ENCODE results near the gene ZMYND12. TPM values are rescaled to one million over a fixed set of nuclear protein-coding genes. Genes with fewer than 3 reads are reported as not detected.
"Not testable (repeated sequence)": the region's sequence is repeated elsewhere in the genome, so short reads cannot be mapped to it uniquely, and the experiment has no call there.

ZMYND12 gene
- total RNA-seq, 1 donor from 2014 or later, result 2.8 TPM

DNA sequence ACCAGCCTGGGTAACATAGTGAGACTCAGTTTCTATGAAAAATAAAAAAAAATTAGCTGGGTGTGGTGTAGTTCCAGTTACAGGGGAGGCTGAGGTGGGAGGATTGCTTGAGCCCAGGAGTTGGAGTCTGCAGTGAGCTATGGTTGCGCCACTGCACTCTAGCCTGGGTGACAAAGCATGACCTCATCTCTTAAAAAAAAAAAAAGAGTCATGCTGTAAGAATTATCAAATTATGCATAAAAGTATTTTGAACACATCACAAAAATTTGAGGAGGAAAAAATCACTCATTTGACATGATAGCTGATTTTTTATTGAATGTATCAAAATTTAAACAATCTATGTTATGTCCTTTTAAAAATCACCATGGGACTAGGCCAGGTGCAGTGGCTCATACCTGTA lies 25.1 kb upstream of the ZMYND12 start:
- H3K27me3 ChIP-seq (ENCODE audit: low read depth), result no peaks in the 10 kb centered on the region
- intact Hi-C loops (cut with DNase I), result no loop called here

DNA sequence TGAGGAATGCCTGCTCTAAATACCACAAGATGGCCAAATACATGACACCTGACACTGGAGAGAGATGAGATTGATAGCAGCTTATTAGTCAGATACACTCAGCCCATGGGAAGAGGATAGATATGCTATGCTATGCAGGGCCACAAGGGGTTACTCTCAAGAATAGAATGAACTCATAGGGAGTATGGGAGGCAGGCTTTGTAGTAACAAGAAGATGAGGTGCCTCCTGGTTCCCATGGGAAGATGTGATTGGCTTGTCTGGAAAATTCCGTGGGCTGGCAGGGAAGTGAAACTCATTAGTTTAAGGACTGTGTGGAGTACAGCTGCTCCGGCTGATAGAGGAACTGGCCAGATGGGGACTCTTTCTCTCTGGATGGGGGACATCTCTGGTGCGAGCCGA lies 23.8 kb upstream of the ZMYND12 start:
- no peak overlapping the region for H3K27ac ChIP-seq
- TF ChIP-seq, protein P1, sequence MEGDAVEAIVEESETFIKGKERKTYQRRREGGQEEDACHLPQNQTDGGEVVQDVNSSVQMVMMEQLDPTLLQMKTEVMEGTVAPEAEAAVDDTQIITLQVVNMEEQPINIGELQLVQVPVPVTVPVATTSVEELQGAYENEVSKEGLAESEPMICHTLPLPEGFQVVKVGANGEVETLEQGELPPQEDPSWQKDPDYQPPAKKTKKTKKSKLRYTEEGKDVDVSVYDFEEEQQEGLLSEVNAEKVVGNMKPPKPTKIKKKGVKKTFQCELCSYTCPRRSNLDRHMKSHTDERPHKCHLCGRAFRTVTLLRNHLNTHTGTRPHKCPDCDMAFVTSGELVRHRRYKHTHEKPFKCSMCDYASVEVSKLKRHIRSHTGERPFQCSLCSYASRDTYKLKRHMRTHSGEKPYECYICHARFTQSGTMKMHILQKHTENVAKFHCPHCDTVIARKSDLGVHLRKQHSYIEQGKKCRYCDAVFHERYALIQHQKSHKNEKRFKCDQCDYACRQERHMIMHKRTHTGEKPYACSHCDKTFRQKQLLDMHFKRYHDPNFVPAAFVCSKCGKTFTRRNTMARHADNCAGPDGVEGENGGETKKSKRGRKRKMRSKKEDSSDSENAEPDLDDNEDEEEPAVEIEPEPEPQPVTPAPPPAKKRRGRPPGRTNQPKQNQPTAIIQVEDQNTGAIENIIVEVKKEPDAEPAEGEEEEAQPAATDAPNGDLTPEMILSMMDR (IDR thresholded peaks at IDR 0.05), result no peak
- no peaks in the 10 kb centered on the region for H3K27me3 ChIP-seq (ENCODE audit: low read depth)
- ATAC-seq, result no peak
- DNase-seq, result no peak
- H3K4me1 ChIP-seq, result no peaks in the 10 kb centered on the region
- peaks cover 20% of the 10 kb centered on the region for H3K36me3 ChIP-seq
- intact Hi-C loops (cut with DNase I), result no loop called here
- H3K4me3 ChIP-seq, result no peak overlapping the region
- H3K9me3 ChIP-seq, result no peaks in the 10 kb centered on the region

More for the DNA sequence above, 25.1 kb upstream of the ZMYND12 start:
- no peak for DNase-seq
- Histone ChIP-seq H3K4me1 (no peaks in the 10 kb centered on the region), H3K36me3 (peaks cover 20% of the 10 kb centered on the region), H3K9me3 (no peaks in the 10 kb centered on the region), H3K4me3 (no peak overlapping the region), H3K27ac (no peak overlapping the region)
- ATAC-seq, result no peak
- TF ChIP-seq, protein P1 (IDR thresholded peaks at IDR 0.05), result no peak

DNA sequence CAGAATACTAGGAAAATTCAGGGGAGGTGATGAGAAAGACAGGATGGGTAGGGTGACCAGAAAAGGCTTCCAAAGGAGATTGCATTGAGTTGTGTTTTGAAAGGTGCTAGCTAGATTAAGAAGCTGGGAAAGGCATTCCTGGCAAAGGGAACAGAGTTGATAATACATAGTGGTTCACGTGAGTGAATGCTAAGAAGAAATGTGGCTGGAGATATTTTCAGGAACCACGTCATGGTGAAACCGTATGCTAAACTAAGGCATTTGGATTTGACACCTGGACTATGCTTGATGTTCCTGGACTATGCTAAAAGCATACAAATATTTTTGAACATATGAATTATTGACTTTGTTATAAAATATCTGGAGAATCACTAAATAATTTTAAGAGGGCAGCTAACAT lies 22.0 kb upstream of the ZMYND12 start:
- ATAC-seq (no peak), DNase-seq (no peak)
- intact Hi-C loops (cut with DNase I), result no loop called here
- TF ChIP-seq, protein P1 (IDR thresholded peaks at IDR 0.05), result no peak
- Histone ChIP-seq H3K36me3 (peaks cover 13% of the 10 kb centered on the region), H3K4me1 (no peaks in the 10 kb centered on the region), H3K27ac (no peak overlapping the region), H3K9me3 (no peaks in the 10 kb centered on the region), H3K4me3 (no peak overlapping the region), H3K27me3 (ENCODE audit: low read depth) (no peaks in the 10 kb centered on the region)

DNA sequence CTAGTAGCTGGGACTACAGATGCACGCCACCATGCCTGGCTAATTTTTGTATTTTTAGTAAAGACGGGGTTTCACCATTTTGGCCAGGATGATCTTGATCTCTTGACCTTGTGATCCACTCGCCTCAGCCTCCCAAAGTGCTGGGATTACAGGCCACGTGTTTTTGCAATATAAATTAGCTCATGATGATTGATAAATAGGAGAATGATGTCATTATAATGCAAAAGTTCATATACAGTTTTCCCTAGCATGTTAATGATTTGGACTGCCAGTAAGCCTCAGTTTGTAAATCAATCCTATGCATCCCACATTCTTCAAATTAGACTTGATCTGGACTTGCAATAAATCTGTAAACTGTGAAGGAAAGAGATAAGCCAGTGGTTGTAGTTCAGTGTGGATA lies 21.5 kb upstream of the ZMYND12 start:
- H3K9me3 ChIP-seq; DNase-seq; H3K4me1 ChIP-seq; ATAC-seq; H3K27me3 ChIP-seq (ENCODE audit: low read depth); H3K36me3 ChIP-seq; H3K27ac ChIP-seq; H3K4me3 ChIP-seq; intact Hi-C loops (cut with DNase I): not testable (repeated sequence)

DNA sequence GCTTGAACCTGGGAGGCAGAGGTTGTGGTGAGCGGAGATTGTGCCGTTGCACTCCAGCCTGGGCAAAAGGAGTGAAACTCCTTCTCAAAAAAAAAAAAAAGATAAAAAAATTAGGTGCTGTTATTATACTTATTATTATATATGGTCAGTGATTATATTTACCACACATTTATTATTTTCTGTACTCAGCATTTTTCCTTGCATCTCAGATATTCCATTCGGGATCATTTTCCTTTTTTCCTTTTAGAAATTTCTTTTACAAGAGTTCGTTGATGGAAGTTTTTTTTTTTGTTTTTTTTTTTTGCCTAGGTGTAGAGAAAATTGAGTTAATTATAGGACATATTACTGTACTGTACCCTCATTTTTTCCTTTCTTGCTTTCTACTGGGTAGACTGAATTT lies 20.8 kb upstream of the ZMYND12 start:
- Histone ChIP-seq H3K27me3 (ENCODE audit: low read depth) (no peaks in the 10 kb centered on the region), H3K36me3 (peaks cover 10% of the 10 kb centered on the region), H3K4me1 (no peaks in the 10 kb centered on the region), H3K4me3 (no peak overlapping the region), H3K27ac (no peak overlapping the region), H3K9me3 (no peaks in the 10 kb centered on the region)
- TF ChIP-seq, protein P1 (IDR thresholded peaks at IDR 0.05), result no peak
- intact Hi-C loops (cut with DNase I), result no loop called here
- ATAC-seq, result no peak
- DNase-seq, result no peak

DNA sequence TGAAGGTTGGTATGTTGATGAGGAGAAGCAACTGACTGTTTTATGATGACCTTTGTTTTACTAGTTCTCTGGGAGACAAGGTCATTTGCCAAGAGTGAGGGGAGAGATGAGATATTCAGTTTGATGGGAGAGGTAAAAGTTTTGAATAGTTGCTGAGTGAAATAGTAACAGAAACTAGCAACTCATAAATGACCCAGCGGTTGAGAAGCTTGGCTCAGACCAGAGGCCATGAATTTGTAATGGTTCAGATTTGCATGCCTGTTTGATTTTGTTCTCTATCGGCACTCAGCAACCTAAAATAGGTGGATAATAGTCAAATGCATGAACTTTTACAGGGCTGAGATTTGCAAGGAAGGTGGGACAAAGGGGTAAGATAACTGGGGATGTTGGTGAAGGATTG lies 13.9 kb upstream of the ZMYND12 start:
- H3K36me3 ChIP-seq, result no peaks in the 10 kb centered on the region
- ATAC-seq, result no peak
- no peak overlapping the region for H3K4me3 ChIP-seq
- no peaks in the 10 kb centered on the region for H3K27me3 ChIP-seq (ENCODE audit: low read depth)
- TF ChIP-seq, protein P1 (IDR thresholded peaks at IDR 0.05), result no peak
- DNase-seq, result no peak
- H3K4me1 ChIP-seq, result no peaks in the 10 kb centered on the region
- H3K9me3 ChIP-seq, result no peaks in the 10 kb centered on the region
- intact Hi-C loops (cut with DNase I), result no loop called here
- no peak overlapping the region for H3K27ac ChIP-seq
